Measurements from ENCODE around the gene TMEM92.
A peak's percentile ranks its signal among the peaks of the same experiment; 100 is the strongest.
"Not testable (repeated sequence)": the region's sequence is repeated elsewhere in the genome, so short reads cannot be mapped to it uniquely, and the experiment has no call there.

Gene TMEM92

DNA sequence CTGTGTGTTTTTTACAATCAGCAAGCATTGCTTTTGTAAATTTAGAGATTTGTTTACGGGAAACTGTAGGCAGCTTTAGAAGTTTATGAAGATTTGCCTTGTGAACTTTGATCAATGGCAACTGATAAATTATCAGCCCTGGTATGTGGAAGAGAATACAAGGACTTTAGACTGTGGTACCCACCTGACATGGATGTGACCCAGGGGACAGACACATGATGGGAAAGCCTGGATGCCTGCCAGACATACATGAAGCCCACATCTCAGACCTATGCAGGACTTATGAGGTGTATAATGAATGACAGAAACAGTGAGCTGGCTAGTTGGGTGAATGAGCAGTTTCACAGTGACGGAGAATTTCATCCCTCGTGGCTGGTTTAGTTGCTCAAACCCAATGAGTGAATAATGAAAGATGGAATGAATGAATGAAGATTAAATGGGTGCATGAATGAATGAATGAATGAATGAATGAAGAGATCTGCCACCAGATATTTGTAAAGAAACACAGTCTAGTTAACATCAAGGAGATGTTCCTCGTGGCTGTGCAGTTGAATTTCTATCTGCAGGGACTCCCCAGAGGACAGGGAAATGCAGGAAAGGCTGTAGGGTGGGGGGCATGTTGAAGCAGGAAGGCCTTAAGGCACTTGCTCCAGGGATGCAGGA is 7.6 kb downstream of the TMEM92 start:
- DNase-seq: no peak
- no peaks in the 10 kb centered on the region for H3K36me3 ChIP-seq
- no peaks in the 10 kb centered on the region for H3K4me1 ChIP-seq

DNA sequence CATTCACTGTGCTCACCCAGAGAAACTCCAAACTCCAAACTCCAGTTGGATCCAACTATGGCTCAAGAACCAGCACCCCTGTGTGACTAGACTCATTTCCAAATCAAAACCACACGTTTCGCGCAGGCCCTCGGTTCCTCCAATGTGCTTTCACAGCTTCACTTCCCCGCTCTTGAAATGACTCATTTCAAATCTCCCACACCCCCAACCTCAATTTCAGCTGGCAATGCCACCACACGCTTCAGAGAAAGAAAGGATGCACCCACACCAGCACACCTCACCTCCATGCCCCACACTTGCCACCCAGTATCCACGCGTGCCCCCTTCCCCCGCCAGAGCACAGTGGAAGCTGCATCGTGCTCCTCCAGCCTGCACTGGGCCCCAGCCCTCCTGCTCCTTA is 9.0 kb downstream of the TMEM92 start:
- TF ChIP-seq, protein P1, sequence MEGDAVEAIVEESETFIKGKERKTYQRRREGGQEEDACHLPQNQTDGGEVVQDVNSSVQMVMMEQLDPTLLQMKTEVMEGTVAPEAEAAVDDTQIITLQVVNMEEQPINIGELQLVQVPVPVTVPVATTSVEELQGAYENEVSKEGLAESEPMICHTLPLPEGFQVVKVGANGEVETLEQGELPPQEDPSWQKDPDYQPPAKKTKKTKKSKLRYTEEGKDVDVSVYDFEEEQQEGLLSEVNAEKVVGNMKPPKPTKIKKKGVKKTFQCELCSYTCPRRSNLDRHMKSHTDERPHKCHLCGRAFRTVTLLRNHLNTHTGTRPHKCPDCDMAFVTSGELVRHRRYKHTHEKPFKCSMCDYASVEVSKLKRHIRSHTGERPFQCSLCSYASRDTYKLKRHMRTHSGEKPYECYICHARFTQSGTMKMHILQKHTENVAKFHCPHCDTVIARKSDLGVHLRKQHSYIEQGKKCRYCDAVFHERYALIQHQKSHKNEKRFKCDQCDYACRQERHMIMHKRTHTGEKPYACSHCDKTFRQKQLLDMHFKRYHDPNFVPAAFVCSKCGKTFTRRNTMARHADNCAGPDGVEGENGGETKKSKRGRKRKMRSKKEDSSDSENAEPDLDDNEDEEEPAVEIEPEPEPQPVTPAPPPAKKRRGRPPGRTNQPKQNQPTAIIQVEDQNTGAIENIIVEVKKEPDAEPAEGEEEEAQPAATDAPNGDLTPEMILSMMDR (IDR thresholded peaks at IDR 0.05; ENCODE audit: low read depth, low read length): no peak
- no peaks in the 10 kb centered on the region for H3K27me3 ChIP-seq

More for the DNA sequence above, 7.6 kb downstream of the TMEM92 start:
- TF ChIP-seq, protein P1 (IDR thresholded peaks at IDR 0.05; ENCODE audit: low read depth, low read length): no peak
- Histone ChIP-seq H3K4me3 (ENCODE audit: low read depth, low read length) (no peak overlapping the region), H3K27me3 (no peaks in the 10 kb centered on the region), H3K9me3 (no peaks in the 10 kb centered on the region)

DNA sequence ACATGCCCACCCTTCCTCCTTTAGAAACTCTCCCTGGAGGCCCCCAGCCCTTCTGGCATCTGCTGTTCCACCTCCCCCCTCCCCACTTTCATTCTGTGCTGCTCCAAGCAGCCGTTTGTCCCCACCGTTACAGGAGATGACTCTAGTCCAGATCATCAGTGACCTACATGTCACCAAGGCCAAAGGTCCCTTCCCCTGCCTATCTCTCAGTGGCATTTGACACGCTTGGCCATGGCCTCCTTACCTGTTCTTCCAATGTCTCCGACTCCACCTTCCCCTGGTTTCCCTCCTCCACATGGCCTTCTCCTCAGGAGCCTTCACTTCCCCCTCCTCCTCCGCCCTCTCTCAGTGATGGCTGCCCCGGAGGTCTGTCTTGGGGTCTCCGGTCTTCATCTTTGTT is 9.4 kb downstream of the TMEM92 start:
- no peak overlapping the region for H3K4me3 ChIP-seq (ENCODE audit: low read depth, low read length)
- no peaks in the 10 kb centered on the region; the same call in none of the 2 replicates for H3K4me1 ChIP-seq
- no peaks in the 10 kb centered on the region for H3K9me3 ChIP-seq
- TF ChIP-seq, protein P1 (IDR thresholded peaks at IDR 0.05; ENCODE audit: low read depth, low read length): no peak
- no peak for DNase-seq
- no peaks in the 10 kb centered on the region for H3K36me3 ChIP-seq
- H3K27me3 ChIP-seq: no peaks in the 10 kb centered on the region

More for the DNA sequence above, 9.0 kb downstream of the TMEM92 start:
- DNase-seq: no peak
- Histone ChIP-seq H3K4me1 (no peaks in the 10 kb centered on the region), H3K9me3 (no peaks in the 10 kb centered on the region), H3K4me3 (ENCODE audit: low read depth, low read length) (no peak overlapping the region), H3K36me3 (no peaks in the 10 kb centered on the region)

DNA sequence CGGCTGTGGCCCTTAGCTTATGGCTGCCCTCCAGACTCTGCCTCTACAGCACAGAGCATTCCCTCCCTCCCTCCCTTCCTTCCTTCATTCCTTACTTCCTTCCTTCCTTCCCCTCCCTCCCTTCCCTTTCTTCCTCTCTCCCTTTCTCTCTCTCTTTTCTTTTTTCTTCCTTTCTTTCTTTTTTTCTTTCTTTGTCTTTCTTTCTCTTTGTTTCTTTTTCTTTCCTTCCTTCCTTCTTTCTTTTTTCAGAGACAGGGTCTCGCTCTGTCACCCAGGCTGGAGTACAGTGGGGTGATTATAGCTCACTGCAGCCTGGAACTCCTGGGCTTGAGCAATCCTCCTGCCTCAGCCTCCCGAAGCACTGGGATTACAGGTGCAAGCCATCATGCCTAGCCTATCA is 11.7 kb downstream of the TMEM92 start:
- H3K9me3 ChIP-seq: no peaks in the 10 kb centered on the region
- no peak overlapping the region for H3K4me3 ChIP-seq (ENCODE audit: low read depth, low read length)
- TF ChIP-seq, protein P1 (IDR thresholded peaks at IDR 0.05; ENCODE audit: low read depth, low read length): no peak
- no peaks in the 10 kb centered on the region for H3K27me3 ChIP-seq
- peaks cover 4% of the 10 kb centered on the region for H3K4me1 ChIP-seq
- H3K36me3 ChIP-seq: no peaks in the 10 kb centered on the region
- no peak for DNase-seq

DNA sequence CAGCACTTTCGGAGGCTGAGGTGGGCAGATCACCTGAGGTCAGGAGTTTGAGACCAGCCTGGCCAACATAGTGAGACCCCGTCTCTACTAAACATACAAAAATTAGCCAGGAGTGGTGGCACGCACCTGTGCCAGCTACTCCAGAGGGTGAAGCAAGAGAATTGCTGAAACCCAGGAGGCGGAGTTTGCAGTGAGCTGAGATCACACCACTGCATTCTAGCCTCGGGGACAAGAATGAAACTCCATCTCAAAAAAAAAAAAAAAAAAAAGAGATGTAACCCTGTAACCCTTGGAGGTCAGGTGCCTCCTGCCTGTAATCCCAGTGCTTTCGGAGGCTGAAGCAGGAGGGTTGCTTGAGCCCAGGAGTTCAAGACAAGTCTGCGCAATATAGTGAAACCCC is 13.0 kb downstream of the TMEM92 start:
- not testable (repeated sequence) for H3K4me3 ChIP-seq (ENCODE audit: low read depth, low read length); H3K9me3 ChIP-seq; H3K27me3 ChIP-seq; DNase-seq; H3K4me1 ChIP-seq; H3K36me3 ChIP-seq

DNA sequence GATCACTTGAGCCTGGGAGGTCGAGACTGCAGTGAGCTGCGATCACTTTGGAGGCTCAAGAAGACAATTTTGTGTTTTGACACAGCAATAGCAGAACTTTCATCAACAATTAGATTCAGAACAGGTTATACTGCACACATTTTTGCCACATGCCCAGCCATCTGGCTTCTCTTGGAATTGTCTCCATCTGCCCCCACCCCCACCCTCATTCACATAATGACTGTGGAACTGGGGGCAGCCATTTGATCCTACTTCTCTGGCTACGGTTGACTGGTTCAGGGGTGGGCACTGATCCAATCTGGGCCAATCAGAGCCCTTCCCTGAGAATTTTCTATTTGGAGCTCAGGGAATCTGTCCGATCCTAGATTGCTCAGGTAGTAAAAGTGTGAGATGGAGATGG is 14.0 kb downstream of the TMEM92 start:
- H3K27me3 ChIP-seq: no peaks in the 10 kb centered on the region
- no peak overlapping the region for H3K4me3 ChIP-seq (ENCODE audit: low read depth, low read length)
- H3K4me1 ChIP-seq: peaks cover 4% of the 10 kb centered on the region
- TF ChIP-seq, protein P1 (IDR thresholded peaks at IDR 0.05; ENCODE audit: low read depth, low read length): no peak
- DNase-seq: peak; percentile 64
- H3K9me3 ChIP-seq: no peaks in the 10 kb centered on the region
- H3K36me3 ChIP-seq: no peaks in the 10 kb centered on the region

Data from BE2C (cell line).